GM12878 (cell line): ENCODE measurements around the gene SQSTM1. TPM values are rescaled to one million over a fixed set of nuclear protein-coding genes. Genes with fewer than 3 reads are reported as not detected.

Source experiments
- CBX3 ChIP-seq: fragments of 200-600 bp; sonication (generic); IDR thresholded peaks from 2 replicates; pipeline ENCODE4 v1.6.1; 2016; ENCODE audit warnings: low read depth, borderline replicate concordance
- CHD4 ChIP-seq: fragments of 200-600 bp; sonication (generic); IDR thresholded peaks from 2 replicates; pipeline ENCODE4 v1.6.1; 2016; ENCODE audit warnings: mild to moderate bottlenecking
- E2F4 ChIP-seq: IDR thresholded peaks from 2 replicates; pipeline ENCODE4 v1.6.1; 2012; ENCODE audit warnings: low read depth, low read length, improper control_type of control experiment
- EP300 ChIP-seq, 2 experiments: fragments of 150-350 bp in 1 of 2; IDR thresholded peaks; 2 replicates each; pipeline ENCODE4 v1.6.1; 2011 to 2012; ENCODE audit warnings: low read depth in 2 of 2, low read length in 2 of 2, borderline replicate concordance in 1 of 2, improper control_type of control experiment in 1 of 2, inconsistent platforms in 1 of 2; ENCODE audit not compliant: control insufficient read depth in 1 of 2
- ETV6 ChIP-seq, 2 experiments: fragments of 450-650 bp in 1 of 2; IDR thresholded peaks in 1 of 2; conservative IDR thresholded peaks in 1 of 2; 2 replicates each; pipeline ENCODE4 v1.6.1; 2014; ENCODE audit warnings: antibody characterized with exemption in 1 of 2, borderline replicate concordance in 1 of 2, low read depth in 1 of 2, mild to moderate bottlenecking in 1 of 2, moderate library complexity in 1 of 2
- GABPA ChIP-seq: IDR thresholded peaks from 2 replicates; pipeline ENCODE4 v1.6.1; 2014; ENCODE audit warnings: antibody characterized with exemption, low read depth, mild to moderate bottlenecking, inconsistent platforms
- HCFC1 ChIP-seq: fragments of 150-350 bp; IDR thresholded peaks from 2 replicates; pipeline ENCODE4 v1.6.1; 2014; ENCODE audit warnings: low read length
- NR2C1 ChIP-seq: fragments of 450-650 bp; IDR thresholded peaks from 2 replicates; pipeline ENCODE4 v1.6.1; 2017; ENCODE audit warnings: antibody characterized with exemption, mild to moderate bottlenecking, moderate library complexity
- PAX5 ChIP-seq: IDR thresholded peaks from 2 replicates; pipeline ENCODE4 v1.6.1; 2011; ENCODE audit warnings: low read depth, low read length, borderline replicate concordance
- RELA ChIP-seq: fragments of 450-650 bp; IDR thresholded peaks from 2 replicates; pipeline ENCODE4 v1.8.0; 2014; ENCODE audit warnings: borderline replicate concordance; ENCODE audit not compliant: partially characterized antibody
- RELB ChIP-seq: fragments of 450-650 bp; IDR thresholded peaks from 2 replicates; pipeline ENCODE4 v1.6.1; 2017; ENCODE audit warnings: low read depth, mild to moderate bottlenecking, moderate library complexity
- RUNX3 ChIP-seq: IDR thresholded peaks from 2 replicates; pipeline ENCODE4 v1.6.1; 2012; ENCODE audit warnings: low read length, inconsistent platforms
- SUPT20H ChIP-seq: IDR thresholded peaks from 2 replicates; pipeline ENCODE4 v1.6.1; 2011; ENCODE audit warnings: low read depth, mild to moderate bottlenecking, low read length, moderate library complexity, borderline replicate concordance; ENCODE audit not compliant: control insufficient read depth
- USF2 ChIP-seq: IDR thresholded peaks from 2 replicates; pipeline ENCODE4 v1.6.1; 2011; ENCODE audit warnings: low read depth, low read length, improper control_type of control experiment, borderline replicate concordance
- polyA plus RNA-seq, 11 experiments: library from polyadenylated mRNA; depleted of rRNA in 4 of 11; unstranded in 6 of 11; stranded (reverse) in 5 of 11; fragments of >200 nt; fragmentation: Nextera tagmentation in 4 of 11; fragmentation: Illumina TruSeq in 1 of 11; extraction: Ambion mirVana in 4 of 11; extraction: Trizol in 1 of 11; gene quantifications; 1 replicate in 1 of 11; 2 replicates in 10 of 11; pipeline versions ENCODE4 v1.2.1 to v1.2.3, GENCODE V29; 2011 to 2016; ENCODE audit warnings: inconsistent platforms in 2 of 11, missing spikeins in 2 of 11, low read depth in 1 of 11
- total RNA-seq, 4 experiments: library from RNA; depleted of rRNA in 3 of 4; stranded (reverse); fragments of >200 nt in 3 of 4; fragmentation: Illumina TruSeq in 1 of 4; extraction: Trizol in 1 of 4; gene quantifications; 2 replicates each; pipeline versions ENCODE4 v1.2.1 to v1.2.3, GENCODE V29; 2013 to 2021
- TF ChIP-seq, protein P1 (sequence below): fragments of 150-350 bp; IDR thresholded peaks from 2 replicates; pipeline ENCODE4 v1.6.1; 2014; ENCODE audit warnings: mild to moderate bottlenecking, low read depth, low read length
- TF ChIP-seq, protein P2 (sequence below): fragments of 450-650 bp; IDR thresholded peaks from 2 replicates; pipeline ENCODE4 v1.6.1; 2016; ENCODE audit warnings: mild to moderate bottlenecking
- TF ChIP-seq, protein P3 (sequence below): fragments of 450-650 bp; IDR thresholded peaks from 2 replicates; pipeline ENCODE4 v1.6.1; 2017; ENCODE audit warnings: mild to moderate bottlenecking, low read depth, inconsistent platforms; ENCODE audit not compliant: poor library complexity, severe bottlenecking

Gene SQSTM1
- total and polyA plus RNA-seq, 10 of the 15 experiments (the other 5 are each of a cell fraction or from before 2014, with no cell fraction given): 6.3 to 138 (median 62.1) TPM

GRCh38 chr5:179821298-179822058 lies 773 bp downstream of the SQSTM1 start (continued):
- TF ChIP-seq, protein P1, sequence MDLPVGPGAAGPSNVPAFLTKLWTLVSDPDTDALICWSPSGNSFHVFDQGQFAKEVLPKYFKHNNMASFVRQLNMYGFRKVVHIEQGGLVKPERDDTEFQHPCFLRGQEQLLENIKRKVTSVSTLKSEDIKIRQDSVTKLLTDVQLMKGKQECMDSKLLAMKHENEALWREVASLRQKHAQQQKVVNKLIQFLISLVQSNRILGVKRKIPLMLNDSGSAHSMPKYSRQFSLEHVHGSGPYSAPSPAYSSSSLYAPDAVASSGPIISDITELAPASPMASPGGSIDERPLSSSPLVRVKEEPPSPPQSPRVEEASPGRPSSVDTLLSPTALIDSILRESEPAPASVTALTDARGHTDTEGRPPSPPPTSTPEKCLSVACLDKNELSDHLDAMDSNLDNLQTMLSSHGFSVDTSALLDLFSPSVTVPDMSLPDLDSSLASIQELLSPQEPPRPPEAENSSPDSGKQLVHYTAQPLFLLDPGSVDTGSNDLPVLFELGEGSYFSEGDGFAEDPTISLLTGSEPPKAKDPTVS: no peak
- TF ChIP-seq USF2 (no peak), E2F4 (no peak), RELB (no peak), RUNX3 (peak; percentile 32; the same call in 1 of the 2 replicates), NR2C1 (no peak), SUPT20H (no peak), CBX3 (no peak), PAX5 (no peak), EP300 (IDR thresholded peaks at IDR 0.05; ENCODE audit: borderline replicate concordance in 1 of 2, control insufficient read depth in 1 of 2, low read depth in 2 of 2, low read length in 2 of 2) (no peak), HCFC1 (no peak), GABPA (no peak), ETV6 (conservative IDR thresholded peaks at IDR 0.05 in 1 of 2, IDR thresholded peaks at IDR 0.05 in 1 of 2; ENCODE audit: borderline replicate concordance in 1 of 2, low read depth in 1 of 2) (no peak), CHD4 (no peak), RELA (no peak)
- TF ChIP-seq, protein P2, sequence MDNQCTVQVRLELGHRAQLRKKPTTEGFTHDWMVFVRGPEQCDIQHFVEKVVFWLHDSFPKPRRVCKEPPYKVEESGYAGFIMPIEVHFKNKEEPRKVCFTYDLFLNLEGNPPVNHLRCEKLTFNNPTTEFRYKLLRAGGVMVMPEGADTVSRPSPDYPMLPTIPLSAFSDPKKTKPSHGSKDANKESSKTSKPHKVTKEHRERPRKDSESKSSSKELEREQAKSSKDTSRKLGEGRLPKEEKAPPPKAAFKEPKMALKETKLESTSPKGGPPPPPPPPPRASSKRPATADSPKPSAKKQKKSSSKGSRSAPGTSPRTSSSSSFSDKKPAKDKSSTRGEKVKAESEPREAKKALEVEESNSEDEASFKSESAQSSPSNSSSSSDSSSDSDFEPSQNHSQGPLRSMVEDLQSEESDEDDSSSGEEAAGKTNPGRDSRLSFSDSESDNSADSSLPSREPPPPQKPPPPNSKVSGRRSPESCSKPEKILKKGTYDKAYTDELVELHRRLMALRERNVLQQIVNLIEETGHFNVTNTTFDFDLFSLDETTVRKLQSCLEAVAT: peak; percentile 66
- TF ChIP-seq, protein P3, sequence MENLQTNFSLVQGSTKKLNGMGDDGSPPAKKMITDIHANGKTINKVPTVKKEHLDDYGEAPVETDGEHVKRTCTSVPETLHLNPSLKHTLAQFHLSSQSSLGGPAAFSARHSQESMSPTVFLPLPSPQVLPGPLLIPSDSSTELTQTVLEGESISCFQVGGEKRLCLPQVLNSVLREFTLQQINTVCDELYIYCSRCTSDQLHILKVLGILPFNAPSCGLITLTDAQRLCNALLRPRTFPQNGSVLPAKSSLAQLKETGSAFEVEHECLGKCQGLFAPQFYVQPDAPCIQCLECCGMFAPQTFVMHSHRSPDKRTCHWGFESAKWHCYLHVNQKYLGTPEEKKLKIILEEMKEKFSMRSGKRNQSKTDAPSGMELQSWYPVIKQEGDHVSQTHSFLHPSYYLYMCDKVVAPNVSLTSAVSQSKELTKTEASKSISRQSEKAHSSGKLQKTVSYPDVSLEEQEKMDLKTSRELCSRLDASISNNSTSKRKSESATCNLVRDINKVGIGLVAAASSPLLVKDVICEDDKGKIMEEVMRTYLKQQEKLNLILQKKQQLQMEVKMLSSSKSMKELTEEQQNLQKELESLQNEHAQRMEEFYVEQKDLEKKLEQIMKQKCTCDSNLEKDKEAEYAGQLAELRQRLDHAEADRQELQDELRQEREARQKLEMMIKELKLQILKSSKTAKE: peak; percentile 30
